Embryonic facial prominence (tissue), 1 donor: ENCODE measurements around the gene DCBLD1.

Experiments
- DNase-seq: peaks from one replicate; pipeline ENCODE4 v3.0.0-alpha.2; 2016; ENCODE audit errors: extremely low spot score

Gene DCBLD1

GRCh38 chr6:117530467-117531242, 48.2 kb downstream of the DCBLD1 start:
- no peak for DNase-seq

DNA sequence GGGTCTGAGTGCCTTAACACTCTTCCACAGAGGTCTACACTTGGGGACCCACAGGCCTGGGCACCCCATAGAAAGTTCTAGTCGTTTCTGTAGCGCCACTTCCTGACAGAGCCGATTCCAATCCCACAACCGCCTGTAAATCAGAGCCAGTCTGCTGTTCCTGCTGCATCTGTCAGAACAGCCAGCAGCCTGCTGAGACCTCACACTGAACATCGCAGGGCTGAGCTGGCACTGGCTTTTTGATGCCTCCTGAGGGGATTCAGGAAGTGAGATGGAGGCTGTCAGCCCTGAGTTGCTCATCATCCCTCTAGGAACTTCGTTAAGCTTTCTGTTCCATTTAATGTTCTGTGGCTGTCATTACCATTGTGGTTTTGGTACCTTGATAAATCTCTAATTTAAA, 48.9 kb downstream of the DCBLD1 start:
- DNase-seq = no peak

DNA sequence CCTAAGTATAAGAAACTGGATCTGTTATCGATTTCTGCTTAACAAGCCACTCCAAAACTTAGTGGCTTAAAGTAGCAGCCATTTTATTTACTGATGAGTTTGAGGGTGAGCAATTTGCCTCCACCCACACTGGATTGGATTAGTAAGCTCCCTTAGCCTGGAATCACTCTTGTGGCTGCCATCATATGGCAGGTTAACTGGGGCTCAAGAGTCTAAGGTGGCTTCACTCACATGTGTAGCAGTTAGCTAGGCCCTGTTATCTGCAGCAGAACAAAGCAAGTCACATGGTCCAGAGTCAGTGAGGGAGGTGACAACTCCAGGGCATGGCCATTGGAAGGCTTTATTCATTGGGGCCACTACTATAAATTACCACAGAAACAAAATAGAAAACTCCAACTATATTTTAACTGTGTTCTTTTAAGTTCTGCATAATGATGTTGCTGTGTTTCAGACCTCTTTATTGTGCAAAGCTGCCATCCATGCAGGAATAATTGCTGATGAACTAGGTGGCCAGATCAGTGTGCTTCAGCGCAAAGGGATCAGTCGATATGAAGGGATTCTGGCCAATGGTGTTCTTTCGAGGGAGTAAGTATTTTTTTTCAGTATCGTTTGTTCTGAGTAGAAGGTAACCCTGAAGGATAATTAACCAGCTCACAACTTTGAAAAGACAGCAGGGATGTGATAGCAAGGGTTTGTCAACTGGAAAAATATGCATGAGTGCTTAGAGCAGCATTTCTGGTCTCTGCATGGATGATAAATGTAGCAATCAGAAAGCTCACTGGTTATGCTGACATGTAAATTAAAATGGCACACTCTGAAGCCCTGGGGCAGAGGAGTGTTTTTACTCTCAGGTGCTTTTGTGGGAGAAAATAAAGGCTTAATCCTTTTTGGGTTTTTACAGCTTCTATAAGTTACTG, 49.6 kb downstream of the DCBLD1 start:
- no peak for DNase-seq

- DNase-seq = no peak
Measured at GRCh38 chr6:117533775-117534174, 51.3 kb downstream of the DCBLD1 start.

GRCh38 chr6:117534974-117535373, 52.5 kb downstream of the DCBLD1 start:
- no peak for DNase-seq

GRCh38 chr6:117536317-117536716, 53.8 kb downstream of the DCBLD1 start:
- DNase-seq = no peak

DNA sequence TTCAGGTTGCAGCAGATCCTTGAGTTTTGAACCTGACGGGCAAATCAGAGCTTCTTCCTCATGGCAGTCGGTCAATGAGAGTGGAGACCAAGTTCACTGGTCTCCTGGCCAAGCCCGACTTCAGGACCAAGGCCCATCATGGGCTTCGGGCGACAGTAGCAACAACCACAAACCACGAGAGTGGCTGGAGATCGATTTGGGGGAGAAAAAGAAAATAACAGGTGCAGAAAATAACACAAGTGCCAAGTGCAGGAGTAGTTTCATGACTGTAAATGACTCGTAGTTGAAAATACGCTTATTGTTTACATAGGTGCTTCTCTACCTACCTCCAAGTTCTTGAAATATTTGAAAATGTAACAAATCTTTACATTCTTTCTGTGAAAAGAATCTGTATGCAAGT, 56.1 kb downstream of the DCBLD1 start:
- DNase-seq = no peak

DNA sequence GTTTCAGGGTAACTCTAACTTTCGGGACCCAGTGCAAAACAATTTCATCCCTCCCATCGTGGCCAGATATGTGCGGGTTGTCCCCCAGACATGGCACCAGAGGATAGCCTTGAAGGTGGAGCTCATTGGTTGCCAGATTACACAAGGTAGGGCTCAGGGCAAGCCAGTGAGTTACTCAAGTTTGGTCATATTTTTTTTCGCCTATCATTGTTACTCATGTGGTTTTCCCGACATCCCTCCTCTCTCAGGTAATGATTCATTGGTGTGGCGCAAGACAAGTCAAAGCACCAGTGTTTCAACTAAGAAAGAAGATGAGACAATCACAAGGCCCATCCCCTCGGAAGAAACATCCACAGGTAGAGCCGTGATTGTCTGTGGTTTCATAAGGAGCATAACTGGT, 58.2 kb downstream of the DCBLD1 start:
- DNase-seq = no peak

- no peak for DNase-seq
Measured at GRCh38 chr6:117542493-117542892, 60.0 kb downstream of the DCBLD1 start.

DNA sequence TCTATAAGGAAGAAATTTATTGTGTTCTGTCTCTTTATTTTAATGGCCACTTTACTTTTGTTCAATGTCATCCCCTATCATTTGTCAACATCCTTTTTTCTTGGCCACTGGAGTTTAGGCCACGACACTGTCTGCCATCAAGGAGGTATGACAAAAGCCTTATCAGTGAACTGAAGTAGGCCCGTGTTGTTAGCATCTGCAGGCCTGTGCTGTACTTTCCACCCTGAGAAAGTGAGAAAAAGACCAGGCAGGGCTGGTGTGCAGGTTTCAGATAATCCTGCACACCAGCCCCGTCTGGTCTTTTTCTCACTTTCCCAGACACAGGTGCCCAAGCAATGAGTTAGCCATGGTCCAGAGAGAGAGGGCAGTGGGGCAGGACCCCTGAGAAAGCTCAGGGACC, 62.2 kb downstream of the DCBLD1 start:
- DNase-seq = no peak

DNA sequence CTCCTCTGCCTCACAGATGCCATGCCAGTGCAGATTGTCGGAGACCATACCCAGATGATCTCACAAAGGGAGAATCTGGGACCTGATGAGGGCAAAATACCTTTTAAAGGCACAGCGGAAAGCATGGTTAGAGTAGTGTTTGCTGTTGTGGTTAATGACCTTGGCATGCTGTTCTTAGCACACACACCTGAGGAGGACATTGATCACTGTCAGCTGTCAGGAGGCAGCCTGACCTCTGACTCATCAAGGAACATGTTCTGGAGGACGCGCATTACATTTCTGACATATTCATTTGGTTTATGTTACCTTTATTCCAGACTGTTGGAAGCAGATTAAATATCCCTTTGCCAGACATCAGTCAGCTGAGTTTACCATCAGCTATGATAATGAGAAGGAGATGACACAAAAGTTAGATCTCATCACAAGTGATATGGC, 62.7 kb downstream of the DCBLD1 start:
- no peak for DNase-seq

DNA sequence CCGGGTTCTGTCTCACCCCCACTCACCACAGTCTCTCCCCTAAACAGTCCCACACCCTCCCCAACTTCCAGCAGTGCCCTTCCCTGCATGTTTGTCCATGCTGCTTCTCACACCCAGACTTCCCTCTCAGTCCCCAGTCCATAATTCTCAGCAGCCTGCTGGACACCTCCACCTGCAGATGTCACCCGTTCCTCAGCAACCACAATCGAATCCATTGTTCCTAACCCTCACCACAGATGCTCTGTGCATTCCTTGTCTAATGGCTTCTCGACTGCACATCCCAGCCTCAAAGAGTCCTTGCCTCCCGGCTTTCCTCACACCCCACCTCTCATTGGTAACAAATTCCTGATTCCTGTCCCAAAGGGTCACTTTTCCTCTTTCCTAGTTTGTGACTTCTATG, 64.2 kb downstream of the DCBLD1 start:
- DNase-seq = no peak

DNA sequence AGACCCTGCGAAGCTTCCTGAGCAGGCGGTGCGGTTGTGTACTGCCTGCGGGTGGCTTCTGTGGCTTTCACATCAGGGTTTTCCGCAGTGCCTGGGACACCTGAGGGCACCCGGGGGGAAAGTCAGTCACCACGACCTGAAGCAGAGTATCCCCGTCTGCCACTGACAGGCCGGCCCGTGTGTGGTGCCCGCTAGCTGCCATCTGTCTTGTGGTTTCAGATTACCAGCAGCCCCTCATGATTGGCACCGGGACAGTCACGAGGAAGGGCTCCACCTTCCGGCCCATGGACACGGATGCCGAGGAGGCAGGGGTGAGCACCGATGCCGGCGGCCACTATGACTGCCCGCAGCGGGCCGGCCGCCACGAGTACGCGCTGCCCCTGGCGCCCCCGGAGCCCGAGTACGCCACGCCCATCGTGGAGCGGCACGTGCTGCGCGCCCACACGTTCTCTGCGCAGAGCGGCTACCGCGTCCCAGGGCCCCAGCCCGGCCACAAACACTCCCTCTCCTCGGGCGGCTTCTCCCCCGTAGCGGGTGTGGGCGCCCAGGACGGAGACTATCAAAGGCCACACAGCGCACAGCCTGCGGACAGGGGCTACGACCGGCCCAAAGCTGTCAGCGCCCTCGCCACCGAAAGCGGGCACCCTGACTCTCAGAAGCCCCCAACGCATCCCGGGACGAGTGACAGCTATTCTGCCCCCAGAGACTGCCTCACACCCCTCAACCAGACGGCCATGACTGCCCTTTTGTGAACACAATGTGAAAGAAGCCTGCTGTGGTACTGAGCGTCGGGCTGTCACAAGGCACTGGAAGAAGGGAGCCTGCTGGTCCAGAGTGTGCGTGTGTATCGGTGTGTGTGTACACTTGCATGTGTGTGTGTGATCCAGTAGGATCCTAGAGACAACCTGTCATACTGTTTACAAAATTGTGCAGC, 65.5 kb downstream of the DCBLD1 start:
- no peak for DNase-seq

DNA sequence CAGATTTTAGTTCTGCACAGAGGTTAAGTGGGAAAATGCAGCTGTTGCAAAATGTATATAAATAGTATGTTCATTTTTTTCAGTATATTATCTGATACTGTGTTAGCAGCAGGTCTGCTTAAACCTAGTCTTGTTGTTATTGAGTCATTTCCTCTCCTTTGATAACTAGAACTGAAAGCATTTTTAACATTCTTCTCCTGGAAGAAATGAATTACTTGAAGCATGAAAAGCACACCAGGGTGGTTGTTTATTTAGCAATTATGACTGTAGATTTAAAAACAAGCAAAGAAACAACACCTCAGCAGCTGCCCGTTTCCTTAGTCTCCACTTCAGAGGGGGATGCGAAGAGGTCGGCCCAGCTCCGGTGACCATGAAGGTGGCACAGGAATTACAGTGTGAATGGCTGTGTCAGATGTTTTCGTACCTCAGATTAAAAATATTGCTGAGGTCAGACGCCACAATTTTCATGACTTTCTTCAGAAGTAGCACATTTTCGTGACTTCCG, 66.4 kb downstream of the DCBLD1 start:
- DNase-seq = no peak

DNA sequence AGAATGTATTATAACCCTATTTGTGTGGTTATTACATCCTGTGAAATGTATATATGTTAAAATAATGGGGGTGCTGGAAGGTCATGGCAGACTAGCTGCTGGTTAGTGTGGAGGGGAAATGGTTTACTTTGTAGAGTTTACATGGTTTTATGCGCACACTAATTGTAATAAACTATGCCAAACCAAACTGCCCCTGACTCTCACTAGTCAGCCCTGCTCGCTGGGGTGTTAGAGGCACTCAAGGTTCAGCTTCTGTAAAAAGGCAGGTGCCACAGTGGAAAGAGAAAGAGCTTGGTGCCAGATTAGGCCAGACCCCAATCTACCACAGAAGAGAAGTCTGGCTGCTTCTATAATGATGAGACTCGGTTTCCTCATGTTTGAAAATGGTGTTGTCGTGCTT, 67.1 kb downstream of the DCBLD1 start:
- no peak for DNase-seq

DNA sequence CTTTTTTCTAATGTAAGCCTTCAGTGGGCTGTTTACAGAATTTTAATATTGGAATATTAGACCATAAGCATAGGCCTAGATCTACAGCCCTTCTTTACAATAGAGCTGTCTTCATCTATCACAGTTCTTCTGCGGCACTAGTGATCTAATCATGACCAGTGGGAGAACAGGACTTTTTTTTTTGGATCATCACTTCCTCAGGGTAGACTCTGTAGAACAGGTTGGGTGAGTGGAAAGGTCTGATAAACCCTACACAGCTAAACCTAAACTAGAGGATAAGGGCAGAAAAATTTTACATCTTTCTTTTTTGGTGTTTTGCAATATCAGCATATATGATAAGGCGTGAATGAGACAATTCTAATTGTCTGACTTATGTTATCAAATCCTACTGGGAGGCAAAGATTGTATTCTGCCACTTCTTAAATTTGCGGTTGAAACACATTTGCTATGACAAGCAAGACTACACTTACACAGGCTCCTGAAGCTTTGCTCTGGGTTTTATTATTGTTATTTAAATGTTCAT, 67.7 kb downstream of the DCBLD1 start:
- no peak for DNase-seq

GRCh38 chr6:117550618-117551242, 68.3 kb downstream of the DCBLD1 start:
- no peak for DNase-seq

GRCh38 chr6:117552618-117553017, 70.1 kb downstream of the DCBLD1 start:
- no peak for DNase-seq

GRCh38 chr6:117553142-117553541, 70.7 kb downstream of the DCBLD1 start:
- no peak for DNase-seq

DNA sequence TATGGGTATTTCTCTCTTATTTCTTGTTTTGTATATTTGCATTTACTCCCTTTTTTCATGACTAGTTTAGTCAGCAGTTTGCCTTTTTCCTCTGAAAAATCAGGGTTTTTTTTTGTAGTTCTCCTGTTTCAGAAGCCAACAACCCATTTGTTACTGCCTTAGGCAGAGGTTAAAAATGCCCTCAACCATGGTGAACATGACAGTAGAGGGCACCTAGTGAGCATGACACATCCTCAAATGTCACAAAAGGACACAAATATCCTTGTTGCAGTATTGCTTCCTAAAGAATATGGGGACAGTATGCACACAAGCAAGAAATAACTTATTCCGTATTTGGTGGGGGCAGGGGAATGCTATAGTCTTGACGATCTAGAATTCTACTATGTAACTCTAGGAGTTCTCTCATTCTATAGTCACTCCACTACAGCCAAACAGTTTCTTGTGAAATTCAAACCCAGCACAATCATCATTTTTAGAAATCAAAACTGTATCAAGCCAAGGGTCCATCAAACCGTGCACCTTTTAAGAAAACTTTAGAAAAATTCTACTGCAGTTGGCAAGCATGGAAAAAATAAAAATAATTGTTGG, 72.9 kb downstream of the DCBLD1 start:
- DNase-seq = no peak
